Daoy (cell line): Measurements from ENCODE around the gene RARG. TPM values are rescaled to one million over a fixed set of nuclear protein-coding genes. Genes with fewer than 3 reads are reported as not detected.
"Not testable (repeated sequence)": the region's sequence is repeated elsewhere in the genome, so short reads cannot be mapped to it uniquely, and the experiment has no call there.

Experiments
- DNase-seq: peaks from one replicate; pipeline ENCODE4 v3.0.0-alpha.2; 2015; ENCODE audit warnings: low read depth
- total RNA-seq: library from RNA; depleted of rRNA; stranded (reverse); fragments of >200 nt; shearing (Covaris generic); gene quantifications from 2 replicates; pipeline ENCODE4 v1.2.3, GENCODE V29; 2014

RARG gene
- total RNA-seq, 1 experiment from 2014 or later: 6.2 TPM

- no peak for DNase-seq
Observed at GRCh38 chr12:53208877-53209463, 23.0 kb downstream of the RARG start.

GRCh38 chr12:53208435-53208834 is 23.6 kb downstream of the RARG start:
- no peak for DNase-seq

- no peak for DNase-seq
Observed at GRCh38 chr12:53207042-53207441, 25.0 kb downstream of the RARG start, which contains the start of gene ITGB7. ITGB7 (minus strand) TSS chr12:53207251; CDS start chr12:53200443, 6,808 bp downstream.

- peak; percentile 90 for DNase-seq
Observed at GRCh38 chr12:53205747-53206419, 26.1 kb downstream of the RARG start.

GRCh38 chr12:53204351-53204750 is 27.7 kb downstream of the RARG start:
- DNase-seq: no peak

GRCh38 chr12:53202316-53202715 is 29.7 kb downstream of the RARG start:
- not testable (repeated sequence) for DNase-seq

GRCh38 chr12:53201639-53202038 is 30.4 kb downstream of the RARG start:
- DNase-seq: no peak

GRCh38 chr12:53201177-53201541 is 30.9 kb downstream of the RARG start:
- no peak for DNase-seq

- DNase-seq: no peak
Observed at GRCh38 chr12:53200458-53201176, 31.4 kb downstream of the RARG start.

GRCh38 chr12:53200107-53200457 is 31.9 kb downstream of the RARG start:
- no peak for DNase-seq

GRCh38 chr12:53199700-53200099 is 32.3 kb downstream of the RARG start:
- no peak for DNase-seq

GRCh38 chr12:53198486-53199110 is 33.4 kb downstream of the RARG start:
- no peak for DNase-seq

GRCh38 chr12:53197011-53197640 is 34.9 kb downstream of the RARG start:
- DNase-seq: no peak

GRCh38 chr12:53196486-53196885 is 35.5 kb downstream of the RARG start:
- no peak for DNase-seq

- DNase-seq: peak; percentile 37
Observed at GRCh38 chr12:53195516-53196420, 36.2 kb downstream of the RARG start.

- no peak for DNase-seq
Observed at GRCh38 chr12:53194973-53195372, 37.0 kb downstream of the RARG start.

GRCh38 chr12:53193985-53194716 is 37.9 kb downstream of the RARG start:
- DNase-seq: no peak

- no peak for DNase-seq
Observed at GRCh38 chr12:53193040-53193439, 39.0 kb downstream of the RARG start.

GRCh38 chr12:53192531-53193021 is 39.4 kb downstream of the RARG start:
- no peak for DNase-seq

- no peak for DNase-seq
Observed at GRCh38 chr12:53191885-53192530, 40.0 kb downstream of the RARG start.
